GM19395 (cell line): ENCODE data around the gene ZNF691.
"Not testable (repeated sequence)": the region's sequence is repeated elsewhere in the genome, so short reads cannot be mapped to it uniquely, and the experiment has no call there.

Experiments used
- ATAC-seq: cut with Tn5 transposase; IDR thresholded peaks from one replicate; pipeline ENCODE4 v1.9.1; 2021; ENCODE audit warnings: mild to moderate bottlenecking, moderate library complexity; ENCODE audit not compliant: unreplicated experiment

The ZNF691 gene, protein sequence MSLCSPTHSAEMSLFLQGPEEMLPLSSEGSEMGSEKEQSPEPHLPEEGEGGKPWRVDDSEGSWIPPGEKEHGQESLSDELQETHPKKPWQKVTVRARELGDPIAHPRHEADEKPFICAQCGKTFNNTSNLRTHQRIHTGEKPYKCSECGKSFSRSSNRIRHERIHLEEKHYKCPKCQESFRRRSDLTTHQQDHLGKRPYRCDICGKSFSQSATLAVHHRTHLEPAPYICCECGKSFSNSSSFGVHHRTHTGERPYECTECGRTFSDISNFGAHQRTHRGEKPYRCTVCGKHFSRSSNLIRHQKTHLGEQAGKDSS

DNA sequence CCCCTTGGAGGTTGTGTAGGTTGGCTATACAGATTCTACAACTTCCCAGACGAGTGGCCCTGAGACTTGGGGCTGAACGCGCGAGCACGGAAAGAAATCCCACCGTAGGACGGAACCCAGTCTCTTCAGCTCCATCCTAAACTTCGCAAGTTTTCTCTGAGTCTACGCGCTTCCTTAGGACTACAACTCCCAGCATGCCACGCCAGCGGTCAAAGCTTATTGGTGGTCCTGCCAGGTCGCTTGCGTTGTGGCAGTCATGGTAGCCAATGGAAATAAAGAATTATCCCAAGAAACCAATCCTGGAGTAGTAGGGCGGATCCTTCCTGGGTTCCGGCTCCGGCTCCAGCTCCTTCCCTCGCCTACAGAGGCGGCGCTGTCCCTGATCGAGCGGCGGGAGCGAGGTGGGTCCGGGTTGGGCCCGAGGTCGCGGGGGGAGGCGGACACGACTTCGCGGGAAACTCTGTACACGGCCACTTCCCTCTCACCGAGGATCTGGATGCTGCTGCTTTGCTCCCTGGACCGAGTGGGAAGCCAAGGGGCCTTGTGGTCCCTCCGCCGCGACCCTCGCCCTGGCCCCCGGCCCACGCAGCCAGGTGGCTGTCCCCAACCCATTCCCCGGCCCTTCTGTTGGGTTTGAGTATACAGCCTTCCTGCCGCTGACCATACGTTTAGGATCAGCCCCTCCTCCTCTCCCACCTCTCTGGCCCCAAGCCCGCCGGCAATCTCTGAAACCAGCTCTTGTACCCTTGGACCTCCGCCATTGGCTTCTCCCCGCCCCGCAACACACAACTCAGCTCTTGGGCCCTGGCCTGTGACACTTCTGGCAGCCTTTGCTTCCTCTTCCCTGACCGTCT lies at the start of gene ZNF691:
ZNF691 (plus strand) TSS at position 357 of the 854 bp plus-strand sequence. CDS start 3,046 bp downstream, outside the sequence.
- peak; percentile 88 for ATAC-seq

DNA sequence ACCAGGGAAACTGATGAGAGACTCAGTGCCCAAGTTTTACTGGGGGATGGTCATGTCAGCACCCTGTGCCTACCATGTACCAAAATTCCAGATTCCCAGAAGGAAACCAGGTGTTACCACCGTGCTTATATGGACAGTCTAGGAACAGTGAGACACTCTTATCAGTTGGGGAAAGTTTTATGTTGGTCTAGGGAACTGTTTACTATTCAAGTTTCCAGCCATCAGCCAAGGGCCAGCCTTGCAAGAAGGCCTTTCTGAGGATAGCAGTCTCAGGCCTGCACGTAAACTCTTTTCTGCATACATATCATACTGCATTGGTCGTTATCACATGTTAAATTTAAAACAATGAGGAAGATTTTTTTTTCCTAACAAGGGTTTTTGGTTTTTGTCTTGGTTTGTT lies 49.0 kb upstream of the ZNF691 start:
- ATAC-seq, result no peak

DNA sequence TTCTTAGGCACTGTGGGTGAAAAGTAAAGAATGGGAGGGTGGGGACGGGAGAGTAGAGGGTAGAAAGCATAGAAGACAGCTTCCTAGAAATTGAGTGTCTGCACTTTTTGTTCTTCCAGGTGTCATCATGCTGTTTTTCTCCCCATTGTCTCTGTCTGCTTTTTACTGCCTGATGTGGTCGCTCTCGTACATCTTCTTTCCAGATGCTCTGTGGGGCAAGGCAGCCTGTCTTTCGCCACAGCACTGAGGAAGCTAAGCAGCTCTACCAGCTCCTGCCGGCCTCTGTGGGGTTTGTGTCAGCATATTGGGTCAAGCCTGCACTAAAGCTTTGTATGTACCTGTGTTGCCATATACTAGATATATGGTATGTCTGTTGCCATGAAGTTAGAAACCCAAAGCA lies 48.4 kb upstream of the ZNF691 start:
- no peak for ATAC-seq

DNA sequence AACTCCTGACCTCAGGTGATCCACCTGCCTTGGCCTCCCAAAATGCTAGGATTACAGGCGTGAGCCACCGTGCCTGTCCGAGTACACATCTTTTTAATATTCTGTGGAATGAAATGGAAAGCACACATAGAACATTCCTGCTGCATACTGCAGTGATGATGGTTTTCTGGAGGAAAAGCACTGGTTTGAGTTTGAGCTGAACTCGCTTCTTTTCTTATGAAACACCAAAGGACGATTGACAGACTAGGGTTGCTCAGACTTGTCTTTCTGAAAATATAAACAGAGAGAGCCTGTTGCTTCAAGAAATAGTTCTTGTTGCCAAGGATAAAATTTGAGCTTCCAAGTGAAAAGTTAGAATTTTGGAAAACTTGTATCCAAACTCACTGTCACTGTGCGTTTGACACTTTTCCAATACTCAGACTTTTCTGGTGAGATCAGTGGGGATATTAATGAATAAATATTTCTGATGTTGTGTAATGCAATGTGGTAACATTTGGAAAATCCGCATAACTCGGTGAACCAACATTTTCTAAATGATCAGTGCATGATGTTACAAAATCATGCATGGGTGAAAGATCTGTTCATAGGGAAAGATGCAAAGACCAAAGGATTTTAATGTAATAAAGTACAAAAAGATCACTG lies 44.5 kb upstream of the ZNF691 start:
- ATAC-seq, result no peak

DNA sequence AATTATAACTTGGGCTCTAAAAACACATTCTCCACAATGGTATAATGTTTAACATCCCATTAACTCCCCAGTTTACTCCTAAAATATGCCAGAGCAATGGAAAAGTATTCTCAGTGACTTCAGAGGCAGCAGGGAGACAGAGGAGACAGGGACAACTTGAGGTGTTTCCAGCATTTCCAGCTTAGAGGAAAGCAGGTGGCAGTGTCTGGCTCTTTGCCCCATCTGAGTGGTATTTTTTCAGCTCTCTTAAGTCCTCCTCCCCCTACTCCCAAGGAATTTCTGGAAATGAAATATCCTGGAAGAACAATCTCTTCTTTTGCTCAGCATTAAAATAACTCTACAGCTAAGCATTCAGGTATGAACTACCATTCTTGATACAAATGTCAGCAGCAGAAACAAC lies 40.2 kb upstream of the ZNF691 start:
- no peak for ATAC-seq

DNA sequence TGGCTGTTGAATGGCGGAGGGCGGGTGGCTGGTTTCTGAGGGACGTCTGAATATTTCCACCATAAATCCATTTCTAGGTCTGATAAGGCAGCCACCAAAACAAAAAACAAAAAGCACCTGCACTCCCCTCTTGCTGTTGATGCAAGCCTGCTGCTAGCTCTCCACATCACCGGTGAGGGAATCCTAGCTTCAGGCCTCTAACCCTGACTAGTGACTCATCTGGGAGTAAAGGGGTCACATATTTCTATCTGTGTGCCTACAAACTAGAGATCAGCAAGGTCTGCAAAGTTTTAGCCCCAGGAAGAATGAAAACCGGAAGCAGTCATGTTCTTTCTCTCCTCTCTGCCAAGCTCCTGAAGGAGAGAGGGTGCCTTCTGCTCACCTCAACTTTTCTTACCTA lies 39.8 kb upstream of the ZNF691 start:
- ATAC-seq, result no peak

DNA sequence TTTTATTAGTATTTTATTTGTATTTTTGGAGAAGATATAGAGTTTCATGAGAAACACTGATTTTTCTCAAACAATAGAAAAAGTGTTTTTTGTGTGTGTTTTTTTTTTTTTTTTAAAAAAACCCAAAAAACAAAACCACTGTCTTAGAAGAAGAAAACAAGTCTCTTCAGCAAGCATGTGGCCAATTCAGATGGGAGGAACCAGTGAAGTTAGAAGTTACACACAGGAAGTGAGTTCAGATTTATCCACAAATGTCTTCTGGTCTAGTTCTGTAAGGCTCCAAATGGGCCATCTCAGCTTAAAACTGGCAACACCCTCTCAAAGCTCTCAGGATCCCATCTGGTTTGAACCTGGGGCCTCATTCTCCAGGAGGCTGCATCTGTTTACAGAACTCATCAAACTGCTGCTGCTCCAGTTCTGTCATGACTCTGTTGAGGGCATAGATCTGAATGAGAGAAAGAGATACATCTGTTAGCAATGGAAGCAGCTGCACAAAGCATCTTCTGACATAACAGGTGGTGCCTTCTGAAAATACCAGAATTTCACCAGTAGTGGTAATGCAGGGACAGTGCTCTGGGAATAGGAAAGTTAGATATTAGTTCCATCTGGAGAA lies 39.3 kb upstream of the ZNF691 start:
- ATAC-seq, result no peak

DNA sequence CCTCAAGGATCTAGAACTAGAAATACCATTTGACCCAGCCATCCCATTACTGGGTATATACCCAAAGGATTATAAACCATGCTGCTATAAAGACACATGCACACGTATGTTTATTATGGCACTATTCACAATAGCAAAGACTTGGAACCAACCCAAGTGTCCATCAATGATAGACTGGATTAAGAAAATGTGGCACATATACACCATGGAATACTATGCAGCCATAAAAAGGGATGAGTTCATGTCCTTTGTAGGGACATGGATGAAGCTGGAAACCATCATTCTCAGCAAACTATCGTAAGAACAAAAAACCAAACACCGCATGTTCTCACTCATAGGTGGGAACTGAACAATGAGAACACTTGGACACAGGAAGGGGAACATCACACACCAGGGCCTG lies 31.6 kb upstream of the ZNF691 start:
- not testable (repeated sequence) for ATAC-seq

DNA sequence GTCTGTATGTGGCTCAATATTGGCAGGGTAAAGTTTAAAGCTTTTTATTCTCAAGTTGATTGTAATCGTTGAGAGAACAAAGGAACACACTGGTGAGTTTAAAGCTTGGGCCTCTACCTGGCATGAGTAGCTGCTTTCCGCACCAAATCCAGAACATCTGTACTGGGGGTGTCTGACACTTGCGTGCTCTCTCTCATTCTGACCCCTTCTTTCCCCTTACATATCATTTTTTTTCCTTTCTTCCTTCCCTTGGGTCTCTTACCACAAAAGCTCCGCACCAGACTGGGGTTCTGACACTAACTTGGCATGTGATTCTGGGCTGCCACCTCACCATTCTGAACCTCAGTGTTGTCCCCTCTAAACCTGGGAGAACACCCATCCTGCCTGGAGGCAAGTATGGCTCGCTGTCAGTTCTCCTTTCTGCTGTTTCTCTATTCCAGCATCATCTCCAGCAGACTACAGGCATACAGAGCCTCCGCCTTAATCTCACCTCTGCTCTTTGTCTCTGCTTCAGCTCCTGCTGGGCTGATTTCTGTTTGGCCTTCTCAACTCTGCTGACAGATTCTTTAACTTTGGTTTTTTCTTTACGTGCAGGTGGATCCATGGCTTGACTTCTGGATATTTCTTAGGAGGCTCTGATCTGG lies 30.4 kb upstream of the ZNF691 start:
- ATAC-seq, result no peak

DNA sequence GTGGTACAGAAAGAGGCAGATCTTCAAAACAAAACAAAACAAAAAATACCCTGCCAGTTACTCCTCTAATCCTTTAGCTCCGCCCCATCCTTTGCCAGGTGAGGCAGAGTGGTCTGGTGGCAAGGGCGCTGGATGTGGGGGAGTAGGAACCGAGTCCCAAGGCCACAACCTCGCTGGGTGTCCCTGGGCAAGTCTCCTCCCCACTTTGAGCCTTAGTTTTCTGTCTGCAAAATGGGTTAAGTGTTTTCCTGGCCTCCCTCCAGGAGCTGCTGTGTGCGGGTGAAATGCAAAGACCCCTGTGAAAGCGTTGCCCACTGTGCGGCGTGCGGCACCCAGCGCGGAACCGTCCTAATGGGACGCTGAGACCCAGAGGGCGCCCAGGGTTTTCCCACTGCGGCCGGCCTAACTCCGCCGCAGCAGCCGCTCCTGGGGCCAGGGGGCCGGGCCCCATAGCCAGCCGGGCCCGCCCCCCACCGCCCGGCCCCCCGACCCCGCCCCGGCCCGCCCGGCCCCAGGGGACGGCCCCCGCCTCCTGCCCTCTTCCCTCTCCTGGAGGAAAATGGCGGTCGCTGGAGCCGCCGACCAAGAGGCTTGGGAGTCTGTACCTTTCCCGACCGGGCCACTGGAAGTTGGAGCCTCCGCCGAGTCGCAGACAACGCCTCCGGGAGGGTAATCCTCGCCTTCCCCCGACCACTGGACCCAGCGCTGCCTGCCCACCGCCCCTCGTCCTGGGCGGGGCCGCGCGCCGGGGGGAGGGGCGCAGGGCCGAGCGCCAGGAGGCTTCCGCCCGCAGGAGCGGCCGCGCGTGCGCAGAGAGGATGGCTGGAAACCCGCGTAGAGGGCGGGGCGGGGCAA lies 29.6 kb upstream of the ZNF691 start, which contains the start of the genes ERMAP and SVBP:
ERMAP (plus strand) TSS at position 538 of the 855 bp plus-strand sequence. CDS start 13,327 bp downstream, outside the sequence.
SVBP (minus strand) TSS at position 813 of the 855 bp plus-strand sequence. CDS start 853 bp downstream, outside the sequence.
- ATAC-seq, result peak; percentile 80

DNA sequence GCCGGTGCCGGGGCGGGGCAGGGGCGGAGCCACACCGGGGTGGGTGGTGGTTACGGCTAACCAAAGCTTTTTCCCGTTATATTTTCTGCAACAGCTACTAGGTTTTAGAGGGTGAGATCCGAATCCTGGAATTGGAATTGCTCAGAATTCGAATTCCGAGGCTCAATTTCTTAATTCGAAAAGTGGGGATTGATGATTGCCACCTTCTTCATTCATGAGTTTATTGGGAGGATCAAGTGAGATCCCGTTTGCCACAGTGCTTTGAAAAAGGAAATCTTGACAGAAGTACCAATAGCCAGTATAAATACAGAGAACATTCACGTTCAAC lies 29.0 kb upstream of the ZNF691 start:
- no peak for ATAC-seq

DNA sequence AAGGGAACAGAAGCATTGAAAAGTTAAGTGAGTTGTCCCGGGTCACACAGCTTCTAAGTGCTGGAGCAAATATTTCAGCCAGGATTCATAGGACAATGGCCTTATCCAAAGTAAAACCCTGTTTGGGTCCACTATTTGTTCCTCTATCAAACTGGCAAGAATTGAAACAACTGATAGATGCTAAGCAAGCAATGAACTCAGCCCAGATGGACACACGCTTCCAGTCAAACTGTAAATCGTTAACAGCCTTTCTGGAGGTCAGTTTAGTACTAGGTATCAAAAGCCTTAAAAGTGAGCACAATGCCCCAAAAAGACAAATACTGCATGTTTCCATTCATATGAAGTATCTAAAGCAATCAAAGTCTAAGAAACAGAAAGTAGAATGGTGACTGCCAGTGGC lies 28.4 kb upstream of the ZNF691 start:
- no peak for ATAC-seq

DNA sequence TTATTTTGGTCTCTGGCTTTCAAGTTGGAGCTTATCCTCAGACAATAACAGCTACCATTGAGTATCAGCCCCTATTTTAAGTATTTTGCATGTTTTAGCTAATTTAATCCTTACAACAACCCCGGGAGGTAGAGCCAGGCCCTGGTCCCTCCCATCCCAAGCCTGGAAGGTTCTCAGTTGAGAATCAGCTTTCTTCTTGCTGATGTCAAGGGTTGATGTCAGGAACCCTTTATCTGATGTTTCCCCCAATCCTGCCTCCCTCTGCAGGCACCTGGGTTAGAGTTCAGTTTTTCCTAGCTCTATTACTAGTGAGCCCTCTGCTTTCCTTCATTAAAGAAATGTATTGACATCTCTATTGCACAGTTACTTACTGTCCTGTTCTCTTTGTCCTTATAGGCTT lies 25.6 kb upstream of the ZNF691 start:
- no peak for ATAC-seq

DNA sequence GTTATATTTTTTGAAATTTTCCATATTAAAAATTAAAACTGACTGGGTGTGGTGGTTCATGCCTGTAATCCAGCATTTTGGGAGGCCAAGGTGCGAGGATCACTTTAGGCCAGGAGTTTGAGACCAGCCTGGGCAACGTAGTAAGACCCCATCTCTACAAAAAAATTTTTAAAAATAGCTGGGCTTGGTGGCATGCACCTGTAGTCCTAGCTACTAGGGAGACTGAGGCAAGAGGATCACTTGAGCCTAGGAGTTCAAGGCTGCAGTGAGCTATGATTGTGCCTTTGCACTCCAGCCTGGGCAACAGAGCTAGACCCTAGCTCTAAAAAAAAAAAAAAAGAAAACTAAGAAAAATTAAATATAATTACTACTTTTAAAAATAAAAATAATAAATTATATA lies 24.7 kb upstream of the ZNF691 start:
- ATAC-seq, result no peak

DNA sequence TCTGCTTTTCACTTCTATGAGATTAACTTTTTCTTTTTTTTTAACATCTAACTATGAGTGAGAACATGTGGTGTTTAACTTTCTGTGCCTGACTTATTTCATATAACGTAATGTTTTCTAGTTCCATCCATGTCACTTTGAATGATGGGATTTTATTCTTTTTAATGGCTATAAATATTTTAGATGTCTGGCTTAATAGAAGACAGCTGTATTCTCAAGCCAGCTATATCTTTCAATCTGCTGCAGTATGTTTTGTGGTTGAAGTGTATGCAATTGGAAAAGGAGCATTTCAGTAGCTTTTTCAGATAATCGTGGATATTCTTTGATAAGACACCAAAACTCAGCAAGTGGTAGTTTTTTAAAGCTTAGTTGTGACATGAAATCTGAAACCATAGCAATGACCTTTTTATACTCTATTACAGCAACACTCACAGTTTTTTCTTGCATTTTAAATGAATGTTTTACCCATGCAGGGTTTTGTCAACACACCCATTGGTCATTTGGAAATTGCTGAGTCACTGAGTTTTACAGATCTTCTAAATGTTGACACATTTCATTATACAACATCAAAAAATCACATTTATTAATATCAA lies 23.5 kb upstream of the ZNF691 start:
- no peak for ATAC-seq

DNA sequence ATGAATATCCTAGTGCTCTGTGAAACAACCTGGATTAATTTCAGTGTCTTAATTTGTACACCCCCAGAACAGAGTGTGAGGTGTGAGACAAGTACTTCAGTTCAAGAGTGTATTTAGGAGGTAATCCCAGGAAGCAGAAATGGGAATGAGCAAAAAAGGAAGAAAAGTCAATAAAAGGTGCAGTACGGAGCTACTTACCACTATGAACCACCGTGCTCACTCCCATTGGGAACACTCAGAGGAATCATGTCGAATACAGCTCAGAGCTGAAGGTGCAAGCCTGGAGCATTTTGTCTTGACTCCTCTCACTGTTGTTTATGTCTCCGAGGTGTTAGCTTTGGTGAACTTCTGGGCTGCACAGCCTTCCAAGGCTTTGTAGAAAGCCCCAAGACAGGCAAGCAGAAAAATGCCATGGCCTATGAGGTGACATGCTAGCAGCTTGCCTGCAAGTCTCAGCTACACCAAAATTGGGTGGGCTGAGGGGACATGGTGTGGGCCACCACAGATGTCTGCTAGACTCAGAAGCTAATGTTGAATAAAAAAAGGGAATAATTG lies 21.9 kb upstream of the ZNF691 start:
- no peak for ATAC-seq

DNA sequence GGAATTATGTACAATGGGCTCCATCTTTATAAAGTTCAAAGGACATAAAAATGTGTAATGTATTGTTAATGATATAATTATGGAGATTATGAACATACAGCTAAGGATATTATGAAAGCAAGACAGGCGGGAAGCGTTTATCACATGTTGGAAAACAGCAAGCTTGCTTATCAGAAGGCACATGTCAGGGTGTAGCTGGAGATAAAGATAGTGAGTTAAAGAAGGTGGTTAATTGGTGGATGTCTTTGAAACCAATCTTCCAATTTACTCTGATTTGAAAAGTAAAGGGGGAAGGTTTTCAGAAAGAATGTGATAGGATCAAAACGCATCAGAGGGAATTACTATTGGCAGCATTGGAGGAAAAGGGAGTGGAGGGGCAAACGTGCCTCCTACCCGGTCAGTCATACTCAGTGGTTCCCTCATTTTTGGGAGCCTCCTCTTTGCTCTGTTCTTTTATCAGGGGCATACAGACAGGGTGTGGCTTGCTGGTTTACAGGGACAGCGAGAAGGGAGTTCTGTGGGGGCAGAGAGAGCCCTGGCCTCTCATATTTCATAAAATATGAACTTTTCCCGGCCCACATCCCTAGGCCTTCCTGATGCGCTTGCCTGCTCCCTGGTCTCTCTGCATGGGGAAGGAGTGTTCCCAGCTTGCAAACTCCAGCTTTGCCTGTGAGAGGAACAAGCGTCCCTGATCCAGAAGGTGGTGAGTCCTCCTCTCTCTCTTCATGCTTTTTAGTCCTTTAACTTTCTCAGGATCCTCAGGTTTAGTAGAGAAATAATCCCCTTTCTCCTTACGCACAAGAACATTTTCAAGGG lies 21.2 kb upstream of the ZNF691 start:
- ATAC-seq, result no peak

DNA sequence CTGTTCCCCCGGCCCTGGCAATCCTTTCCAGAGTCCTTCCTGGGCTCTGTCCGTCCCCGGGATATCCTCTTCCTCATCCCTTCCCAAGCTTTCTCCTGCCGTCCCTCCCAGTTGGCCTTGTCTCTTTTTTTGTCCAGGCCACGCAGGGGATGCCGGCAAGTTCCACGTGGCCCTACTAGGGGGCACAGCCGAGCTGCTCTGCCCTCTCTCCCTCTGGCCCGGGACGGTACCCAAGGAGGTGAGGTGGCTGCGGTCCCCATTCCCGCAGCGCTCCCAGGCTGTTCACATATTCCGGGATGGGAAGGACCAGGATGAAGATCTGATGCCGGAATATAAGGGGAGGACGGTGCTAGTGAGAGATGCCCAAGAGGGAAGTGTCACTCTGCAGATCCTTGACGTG lies 15.8 kb upstream of the ZNF691 start:
- ATAC-seq, result no peak
